OCI-M1 (cell line): ENCODE data around the gene SORBS2.

Source experiments
- DNase-seq: peaks from one replicate; lab custom pipeline; 2025; lab: John Stamatoyannopoulos, UW

Gene SORBS2

DNA sequence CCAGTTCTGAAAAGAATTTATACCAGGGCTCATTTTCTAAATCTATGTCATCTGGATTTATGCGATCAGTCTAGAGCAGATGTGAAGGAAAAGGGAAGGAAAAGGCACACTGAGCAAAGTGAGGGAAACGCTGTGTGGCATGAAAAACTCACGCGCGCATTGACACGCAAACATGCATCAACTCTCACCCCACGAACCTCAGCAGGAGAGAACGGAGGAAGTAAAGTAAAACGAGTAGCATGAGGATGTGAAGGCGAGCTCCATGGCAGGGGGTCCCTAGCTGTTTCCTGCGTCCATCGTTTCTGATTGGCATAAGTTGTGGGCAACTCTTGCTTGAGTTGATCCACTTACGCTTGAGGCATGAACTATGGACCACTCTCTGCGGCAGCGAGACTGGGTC is 173.9 kb downstream of the SORBS2 start:
- DNase-seq: no peak

DNA sequence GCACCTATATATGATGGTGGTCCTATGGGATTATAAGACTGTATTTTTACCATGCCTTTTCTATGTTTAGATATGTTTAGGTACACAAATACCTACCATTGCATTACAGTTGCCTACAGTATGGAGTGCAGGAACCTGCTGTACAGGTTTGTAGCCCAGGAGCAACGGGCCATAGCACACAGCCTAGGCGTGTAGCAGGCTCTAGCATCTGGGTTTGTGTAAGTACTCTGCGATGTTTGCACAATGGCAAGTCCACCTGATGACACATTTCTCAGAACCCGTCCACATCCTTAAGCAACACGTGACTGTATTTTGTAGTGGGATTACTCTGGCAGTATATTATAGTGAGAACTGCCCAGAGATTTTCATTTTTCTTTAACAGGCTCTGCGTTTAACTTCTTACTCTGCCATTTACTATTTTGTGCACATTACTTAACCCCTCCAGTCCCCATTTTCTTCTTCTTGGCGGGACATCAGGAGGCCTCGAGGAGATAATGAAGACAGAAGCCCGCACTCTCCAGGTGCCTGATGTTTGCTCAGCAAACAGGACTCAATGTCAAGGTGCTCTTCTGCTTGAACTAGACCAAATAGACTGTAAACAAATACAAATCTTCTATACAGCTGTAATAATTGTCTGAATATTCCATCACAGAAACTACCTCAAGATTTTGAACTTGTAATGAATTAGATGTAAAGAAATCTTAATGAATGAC is 174.7 kb downstream of the SORBS2 start:
- no peak for DNase-seq

DNA sequence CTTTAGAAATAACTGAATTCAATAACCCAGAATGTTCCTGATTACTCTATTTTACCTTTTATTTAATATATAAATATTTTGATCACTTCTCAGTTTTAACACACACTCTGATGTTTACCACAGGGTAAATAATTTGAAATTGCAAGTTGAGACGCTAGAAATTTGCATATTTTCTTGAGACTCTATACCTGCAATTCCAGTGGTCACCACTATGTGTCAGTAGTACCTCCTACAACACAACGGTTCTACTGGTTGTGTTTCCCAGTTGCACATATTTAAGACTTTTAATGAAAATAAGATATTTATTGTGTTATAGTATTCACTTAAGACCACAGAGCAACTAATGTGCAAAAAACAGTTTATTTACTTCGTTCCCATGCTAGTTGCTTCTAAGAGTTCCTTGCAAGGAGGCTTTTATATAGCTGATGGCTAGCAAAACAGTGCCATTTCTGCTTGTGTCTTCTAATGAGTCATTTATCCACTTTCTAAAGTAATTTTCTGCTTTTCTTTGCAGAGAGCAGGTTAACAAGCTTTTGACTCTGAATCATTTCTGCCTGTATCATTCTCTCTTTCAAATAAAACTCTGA is 177.8 kb downstream of the SORBS2 start:
- DNase-seq: peak; percentile 48

DNA sequence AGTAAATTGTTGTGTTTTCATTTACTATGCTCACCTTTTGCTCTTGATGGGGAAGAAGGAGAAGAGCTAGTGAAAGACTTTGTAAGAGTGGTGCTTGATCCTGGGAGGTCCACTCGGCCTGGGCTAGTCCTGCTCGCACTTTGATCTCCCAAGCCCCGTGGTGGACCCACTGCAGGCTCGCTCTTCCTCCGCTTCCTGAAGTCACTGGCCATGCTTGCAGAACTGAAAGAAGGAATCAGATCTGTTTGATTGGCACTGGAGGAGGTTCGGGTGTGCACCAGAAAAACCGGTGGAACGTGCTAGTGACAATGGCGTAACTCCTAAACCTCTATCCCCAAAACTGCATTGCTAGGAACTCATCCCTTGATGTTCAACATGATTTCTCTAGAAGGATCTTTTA is 185.2 kb downstream of the SORBS2 start:
- DNase-seq: no peak

DNA sequence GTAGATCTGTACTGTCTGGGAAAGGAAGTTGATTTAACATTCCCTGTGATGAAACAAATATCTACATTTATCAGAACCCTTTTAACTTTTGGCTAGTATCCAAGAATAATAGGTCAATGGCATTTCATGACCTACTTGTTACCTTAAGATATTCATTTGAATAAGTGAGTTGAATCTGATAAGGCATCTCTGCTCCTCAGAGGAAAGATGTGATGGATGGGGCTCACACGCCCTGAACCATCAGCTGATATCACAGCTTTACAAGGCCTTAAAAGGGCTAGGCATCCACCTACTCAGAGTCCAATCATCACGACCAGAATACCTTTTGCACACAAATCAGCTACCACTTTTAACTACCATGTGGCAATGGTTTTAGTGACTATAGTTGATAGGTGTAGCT is 186.5 kb downstream of the SORBS2 start:
- DNase-seq: no peak

DNA sequence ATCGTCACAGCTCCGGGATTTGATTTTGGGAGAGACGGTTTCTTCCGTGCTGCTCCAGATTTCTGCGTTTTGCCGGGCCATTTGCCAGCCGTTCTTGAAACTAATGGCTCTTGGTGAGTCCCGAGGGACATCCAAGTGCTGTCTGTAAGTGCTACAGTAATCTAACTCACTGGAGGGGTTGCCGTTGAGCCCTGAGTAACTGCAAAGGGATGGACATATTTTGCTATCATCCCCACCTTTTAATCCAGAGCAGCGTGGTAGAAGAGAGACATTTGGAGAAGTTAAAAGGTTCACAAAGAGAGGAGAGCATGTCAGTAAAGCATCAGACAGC is 187.8 kb downstream of the SORBS2 start:
- DNase-seq: no peak

DNA sequence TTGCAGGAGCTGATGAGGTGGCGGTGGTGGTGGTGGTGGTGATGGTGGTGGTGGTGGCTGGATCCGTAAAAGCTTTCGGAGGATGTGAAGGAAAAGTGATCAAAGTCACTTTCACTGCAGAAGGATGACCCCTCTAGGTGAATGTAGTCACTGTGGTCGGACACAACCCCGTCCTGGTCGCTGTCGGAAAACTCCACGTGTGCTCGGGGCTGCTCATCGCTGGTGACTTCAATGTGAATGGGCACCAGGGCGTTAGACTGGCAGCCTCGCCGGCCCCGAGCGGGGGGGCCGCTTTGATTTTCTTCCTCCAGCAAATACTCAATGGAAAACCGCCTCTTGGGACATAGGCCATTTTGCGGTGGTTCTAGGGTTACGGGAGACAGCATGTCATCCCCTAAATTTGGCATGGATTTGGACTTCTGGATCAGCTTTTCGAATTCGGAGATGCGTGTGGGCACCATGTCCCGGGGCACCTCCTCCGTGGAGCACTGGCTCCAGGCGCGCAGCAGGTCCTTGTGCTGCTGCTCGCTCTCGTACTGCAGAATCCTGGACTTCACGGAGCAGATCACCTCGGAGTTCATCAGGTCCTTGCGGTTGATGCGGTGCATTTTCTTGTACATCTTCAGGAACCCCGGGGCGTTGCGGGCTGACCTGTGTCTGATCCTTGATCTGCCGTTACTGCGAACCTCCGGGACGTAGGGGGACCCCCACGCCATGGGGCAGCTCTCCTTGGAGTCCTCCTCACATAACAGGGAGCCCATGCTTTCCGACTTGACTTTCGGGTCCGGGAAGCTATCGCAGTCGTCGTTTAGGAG is 188.3 kb downstream of the SORBS2 start:
- no peak for DNase-seq

DNA sequence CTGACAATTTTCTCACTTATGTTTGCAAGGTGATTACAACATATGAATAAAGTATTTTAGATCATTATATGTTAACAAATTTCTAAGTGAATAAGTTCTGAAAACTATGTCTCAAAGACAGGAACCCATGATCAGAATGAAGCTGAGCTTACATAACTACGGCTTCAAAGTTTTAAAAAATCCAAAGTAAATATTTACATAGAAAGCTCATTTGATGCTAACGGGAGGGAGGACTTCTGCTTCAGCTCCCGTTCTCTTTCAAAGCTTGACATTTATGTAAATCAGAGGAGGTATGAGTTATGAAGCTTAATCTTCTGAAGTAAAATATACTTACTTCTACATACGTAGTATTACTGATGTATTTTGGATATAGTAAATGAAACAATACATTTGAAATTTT is 203.8 kb downstream of the SORBS2 start:
- DNase-seq: no peak

DNA sequence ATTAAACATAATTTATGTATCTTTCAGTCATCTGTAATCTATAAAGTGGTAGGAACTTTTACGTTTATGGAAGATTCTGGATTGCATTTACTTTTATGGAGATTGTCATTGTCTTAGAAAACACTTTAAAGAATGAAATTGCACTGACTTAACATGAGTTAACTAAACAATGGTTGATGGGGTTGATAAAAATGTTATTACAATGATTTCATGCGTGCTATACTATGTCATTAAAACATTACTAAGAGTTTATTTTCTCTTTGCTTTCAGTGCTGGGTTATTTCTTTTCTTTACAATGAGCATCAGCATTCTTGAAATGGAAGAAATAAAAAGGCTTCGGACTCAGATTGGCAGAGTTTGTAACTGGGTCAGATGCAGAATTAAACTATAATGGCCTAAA is 209.6 kb downstream of the SORBS2 start:
- DNase-seq: no peak

DNA sequence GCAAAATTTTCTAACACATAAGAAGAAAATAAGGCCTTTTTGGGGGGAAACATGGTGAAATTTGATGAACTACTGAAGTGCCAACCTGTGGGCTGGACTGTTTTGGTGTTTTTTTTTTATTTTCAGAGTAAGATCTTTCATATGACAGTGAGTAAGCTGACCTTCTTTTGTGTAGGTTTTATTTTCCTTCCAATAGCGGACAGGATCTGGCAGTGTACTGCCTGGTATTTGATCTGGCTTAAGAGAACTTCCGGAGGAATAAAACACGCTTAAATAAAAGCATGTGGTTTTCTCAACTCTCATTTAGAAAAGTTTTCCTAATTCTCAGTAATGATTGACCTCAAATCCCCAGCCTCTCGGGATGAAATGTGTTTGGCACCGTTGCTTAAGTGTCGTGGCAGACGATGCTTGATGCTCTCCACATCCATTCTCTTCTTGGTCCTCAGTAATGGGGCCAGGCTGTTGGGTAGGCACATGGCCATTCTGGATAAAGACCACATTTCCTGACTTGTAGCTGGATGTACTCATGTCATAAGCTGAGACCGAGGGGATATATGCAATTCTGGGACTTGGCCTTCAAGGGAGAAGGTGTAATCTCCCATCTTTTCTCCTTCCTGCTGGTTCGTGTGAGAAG is 211.1 kb downstream of the SORBS2 start:
- no peak for DNase-seq

DNA sequence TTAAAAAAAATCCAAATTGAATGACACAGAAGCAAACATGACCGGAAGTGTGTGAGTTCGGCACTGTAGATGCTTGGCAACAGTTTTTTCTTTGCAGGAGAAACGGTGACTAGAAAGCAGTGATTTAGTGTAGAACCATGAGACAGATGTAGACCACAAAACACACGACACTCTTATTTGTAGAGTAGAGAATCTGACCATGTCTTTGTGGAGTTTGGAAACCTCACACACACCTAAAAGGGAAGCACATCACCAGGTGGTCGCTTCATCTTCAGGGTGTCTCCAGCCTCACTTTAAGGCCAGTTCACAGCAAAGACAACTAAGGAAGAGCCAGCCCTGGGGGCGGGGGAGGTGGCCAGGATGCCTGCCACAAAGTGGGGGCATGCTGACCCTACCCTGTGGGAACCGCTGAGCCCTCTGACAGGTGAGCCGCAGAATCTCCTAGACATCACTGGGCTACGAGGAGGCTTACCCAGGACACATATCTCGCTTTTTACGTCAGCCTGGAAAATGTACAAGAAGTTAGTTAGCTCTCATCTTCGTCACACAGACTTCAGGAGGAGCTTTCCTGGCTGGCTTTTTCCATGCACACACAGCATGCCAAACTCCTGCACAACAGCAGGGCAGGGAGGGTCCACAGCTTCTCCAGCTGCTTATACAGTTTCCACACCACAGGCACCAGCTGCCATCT is 212.3 kb downstream of the SORBS2 start:
- DNase-seq: no peak

DNA sequence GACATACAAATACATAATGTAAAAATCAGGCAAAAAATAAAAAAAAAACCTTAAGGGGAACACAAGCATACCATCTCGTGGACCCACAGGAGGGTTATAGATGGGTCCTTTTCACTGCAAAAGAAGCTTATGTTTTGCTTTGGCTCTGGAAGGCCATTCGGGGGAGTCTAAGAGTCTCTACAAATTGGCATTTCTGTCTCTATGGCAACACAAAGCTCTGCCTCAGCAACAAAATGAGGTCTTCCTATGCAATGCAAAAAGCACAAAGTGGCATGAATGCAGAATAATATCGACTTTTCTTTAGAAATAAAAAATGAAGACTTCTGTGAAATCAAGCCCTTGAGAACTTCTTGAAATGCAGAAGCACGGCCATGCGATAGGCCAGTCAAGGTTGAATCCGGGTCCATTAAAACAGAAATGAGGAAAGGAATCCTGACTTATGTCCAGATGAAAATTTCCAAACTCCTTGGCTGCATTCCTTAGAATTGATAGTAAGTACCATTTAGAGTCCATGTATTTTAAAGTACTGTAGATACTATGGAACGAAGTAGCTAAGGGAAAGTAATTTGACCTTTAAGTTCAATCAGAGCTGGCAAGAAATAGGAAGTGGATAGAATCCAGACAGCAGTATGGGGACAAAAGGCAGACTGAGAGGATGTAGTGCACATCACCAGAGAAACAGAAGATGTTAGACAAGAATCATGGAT is 213.0 kb downstream of the SORBS2 start:
- no peak for DNase-seq

DNA sequence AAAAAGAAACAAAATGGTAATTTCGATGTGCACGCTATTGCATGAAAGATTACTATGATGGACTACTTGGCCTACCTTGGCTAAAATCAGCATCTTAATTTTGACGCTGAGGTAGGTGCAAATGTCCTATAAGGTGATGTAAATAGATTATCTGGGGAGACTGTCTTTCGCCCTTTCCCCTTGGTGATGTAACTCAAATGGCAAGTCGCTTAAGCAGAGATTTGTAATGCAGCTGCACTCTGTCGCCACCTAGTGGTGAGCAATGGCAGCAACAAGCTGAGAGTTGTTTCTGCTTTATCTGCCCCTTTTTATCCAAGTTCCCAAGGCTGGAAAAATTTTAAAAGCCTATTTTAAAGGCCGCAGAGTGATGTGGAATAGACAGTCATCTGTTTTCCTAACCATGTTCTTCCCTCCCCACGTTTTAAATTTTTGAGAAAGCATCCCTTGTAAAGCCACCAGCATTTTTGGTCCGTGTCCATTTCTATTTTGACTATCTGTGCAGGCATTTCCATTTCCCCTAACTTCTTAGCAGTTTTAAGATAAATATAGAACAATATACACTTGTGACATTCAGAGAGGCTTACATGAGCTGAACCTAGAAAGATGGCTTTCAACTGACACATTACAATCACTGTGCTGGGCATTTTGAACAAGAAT is 214.3 kb downstream of the SORBS2 start:
- DNase-seq: peak; percentile 79

DNA sequence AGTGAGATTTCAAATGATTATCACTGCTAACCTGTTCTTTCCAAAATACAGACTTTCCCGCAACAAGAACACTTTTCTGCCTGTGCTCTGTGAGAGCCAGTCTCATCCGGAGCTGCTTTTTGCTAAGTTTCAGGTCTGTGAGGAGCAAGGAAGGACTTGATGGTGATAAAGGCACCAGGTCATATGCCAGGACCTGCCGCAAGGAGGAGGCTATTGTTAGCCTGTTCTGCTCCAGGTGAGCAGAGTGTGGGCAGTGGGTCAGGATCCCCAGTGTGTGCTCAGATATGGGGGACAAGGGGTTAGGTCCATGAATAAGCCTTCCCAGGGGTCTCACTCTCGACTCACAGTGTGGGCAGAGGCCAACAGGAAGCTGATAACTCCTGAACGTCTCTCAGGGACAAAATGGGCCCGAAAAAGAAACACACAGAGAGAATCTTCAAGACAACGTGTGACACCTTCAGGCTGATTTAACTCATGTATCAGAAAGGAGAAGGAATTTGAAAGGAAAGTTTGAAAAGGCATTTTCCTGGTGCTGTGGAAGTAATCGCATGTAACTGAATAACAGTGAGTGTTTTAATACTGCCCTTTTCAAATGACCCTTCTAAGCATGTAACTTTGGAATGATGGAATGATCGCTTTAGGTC is 219.0 kb downstream of the SORBS2 start:
- peak; percentile 51 for DNase-seq

DNA sequence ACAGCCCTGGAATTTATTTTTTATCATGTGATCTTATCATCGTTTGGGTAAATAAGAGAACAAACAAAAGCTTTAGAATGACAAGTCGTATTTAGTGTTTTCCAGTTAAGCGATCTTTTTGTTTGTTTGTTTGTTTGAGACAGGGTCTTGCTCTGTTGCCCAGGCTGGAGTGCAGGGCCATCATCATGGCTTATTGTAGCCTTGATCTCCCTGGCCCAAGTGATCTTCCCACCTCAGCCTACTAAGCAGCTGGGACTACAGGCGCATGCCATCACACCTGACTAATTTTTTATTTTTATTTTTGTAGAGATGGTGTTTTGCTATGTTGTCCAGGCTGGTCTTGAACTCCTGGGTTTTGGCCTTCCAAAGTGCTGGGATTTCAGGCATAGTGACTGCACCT is 219.6 kb downstream of the SORBS2 start:
- DNase-seq: no peak

DNA sequence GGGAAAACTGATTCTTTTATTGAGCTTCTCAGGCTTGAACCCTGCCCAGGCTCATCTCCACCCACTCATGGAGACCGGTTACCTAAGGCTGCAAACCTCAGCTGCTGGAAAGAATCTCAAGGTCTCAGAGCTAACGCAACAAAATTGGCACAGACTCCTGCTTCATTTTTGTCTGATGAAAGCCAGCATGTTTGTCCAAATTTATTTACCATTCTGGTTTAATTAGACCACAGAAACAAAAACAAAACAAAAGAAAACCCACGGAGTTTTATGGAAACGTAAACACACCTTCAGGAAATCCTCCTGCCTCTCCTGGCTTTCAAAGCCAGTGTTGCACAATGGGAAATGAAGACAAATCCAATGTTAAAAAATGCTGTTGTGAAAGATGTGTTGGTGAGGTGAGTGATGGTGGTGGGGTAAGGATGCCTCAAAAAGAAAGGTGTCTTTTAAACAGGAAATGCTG is 220.3 kb downstream of the SORBS2 start:
- no peak for DNase-seq

DNA sequence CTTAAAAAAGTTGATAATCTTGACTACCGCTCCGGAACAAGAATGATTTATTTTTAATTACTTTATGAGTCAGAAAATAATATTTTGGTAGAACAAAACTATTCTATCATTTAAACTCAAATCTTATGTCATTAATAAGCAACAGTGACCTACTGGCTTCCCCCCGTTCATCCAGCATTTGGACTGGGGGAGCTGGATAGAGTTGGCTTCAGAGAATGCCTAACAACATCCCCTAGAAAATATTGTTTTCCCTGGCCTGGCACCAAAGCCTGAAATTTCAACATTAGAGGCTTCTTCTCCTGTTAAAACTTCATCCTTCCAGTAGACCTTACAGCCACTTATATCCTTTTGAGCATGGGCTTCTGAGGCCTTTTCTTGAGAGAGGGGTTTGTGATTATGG is 221.0 kb downstream of the SORBS2 start:
- DNase-seq: no peak

DNA sequence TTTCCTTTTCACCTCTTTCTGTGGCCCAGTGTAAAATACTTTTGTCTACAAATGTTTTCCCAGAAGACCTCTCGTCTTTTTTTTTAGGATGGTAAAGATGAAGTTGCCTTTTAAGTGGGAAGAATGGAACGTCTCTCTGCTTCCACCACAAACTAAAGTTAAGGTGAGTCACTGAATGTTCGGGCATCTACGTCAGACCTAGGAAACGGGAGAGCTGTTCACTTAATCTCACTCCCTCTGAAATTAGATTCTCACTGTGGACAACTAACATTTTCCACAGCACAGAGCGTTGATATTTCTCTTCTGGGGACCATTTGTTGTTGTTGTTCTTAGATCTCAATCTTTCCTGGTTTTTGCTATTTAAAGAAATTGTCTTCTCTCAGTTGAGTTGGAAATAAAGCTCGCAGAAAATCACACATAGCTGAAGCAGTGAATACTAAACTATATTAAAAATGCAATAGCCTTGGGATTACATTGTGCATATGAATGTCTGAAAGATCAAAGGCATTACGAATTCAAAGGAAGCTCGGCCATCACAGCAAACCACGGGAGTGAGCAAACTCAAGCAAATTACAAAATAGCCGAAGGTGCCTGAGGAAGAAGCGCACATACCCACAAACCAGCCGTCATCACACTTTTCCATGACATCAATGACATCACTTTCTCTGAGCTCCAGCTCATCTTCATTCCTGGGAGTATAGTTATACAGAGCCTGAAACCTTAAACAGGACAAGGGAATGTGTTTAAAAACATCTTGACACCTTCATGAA is 222.7 kb downstream of the SORBS2 start:
- no peak for DNase-seq

DNA sequence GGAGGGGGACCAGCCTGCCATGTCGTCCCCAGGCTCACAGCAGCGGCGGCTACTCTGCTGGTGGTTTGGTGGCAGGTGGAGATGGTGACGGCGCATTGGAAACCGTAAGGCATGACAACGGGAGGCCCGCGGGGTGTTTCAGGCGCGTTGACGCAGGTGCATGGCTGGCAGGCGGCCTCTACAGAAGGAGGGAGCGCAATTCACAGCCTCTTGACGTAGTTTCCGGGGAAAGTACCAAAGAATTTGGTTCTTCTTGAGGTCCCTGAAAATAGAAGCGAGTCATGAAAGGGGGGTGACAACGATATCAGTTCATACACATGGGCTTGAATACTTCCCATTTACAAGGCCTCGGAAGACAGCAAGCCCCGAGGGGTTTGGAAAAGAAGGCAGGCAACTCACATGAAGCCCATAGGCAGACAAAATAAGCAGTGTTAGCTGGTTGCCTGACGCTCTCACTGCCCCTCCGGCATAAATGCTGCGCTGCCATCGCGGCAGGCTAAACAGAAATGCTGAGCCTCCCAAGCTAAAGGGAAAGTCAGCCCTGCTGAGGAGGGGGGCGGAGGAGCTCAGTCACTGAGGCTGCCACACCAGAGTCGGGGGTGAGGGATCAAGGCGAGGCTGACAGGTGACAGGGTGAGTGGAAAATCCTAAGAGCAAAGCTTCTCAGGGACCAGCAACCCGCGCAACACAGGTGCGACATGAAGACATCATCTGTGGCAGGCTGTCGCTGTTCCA is 224.4 kb downstream of the SORBS2 start:
- DNase-seq: no peak
